NOMO-1 treated with DMSO at 0.1 percent for 48 hours (cell line): ENCODE measurements around the gene FBRS.
"Not testable (repeated sequence)": the region's sequence is repeated elsewhere in the genome, so short reads cannot be mapped to it uniquely, and the experiment has no call there.

Experiments used
- DNase-seq: peaks from one replicate; lab custom pipeline; 2025; ENCODE audit not compliant: unreplicated experiment; lab: John Stamatoyannopoulos, UW

FBRS gene

DNA sequence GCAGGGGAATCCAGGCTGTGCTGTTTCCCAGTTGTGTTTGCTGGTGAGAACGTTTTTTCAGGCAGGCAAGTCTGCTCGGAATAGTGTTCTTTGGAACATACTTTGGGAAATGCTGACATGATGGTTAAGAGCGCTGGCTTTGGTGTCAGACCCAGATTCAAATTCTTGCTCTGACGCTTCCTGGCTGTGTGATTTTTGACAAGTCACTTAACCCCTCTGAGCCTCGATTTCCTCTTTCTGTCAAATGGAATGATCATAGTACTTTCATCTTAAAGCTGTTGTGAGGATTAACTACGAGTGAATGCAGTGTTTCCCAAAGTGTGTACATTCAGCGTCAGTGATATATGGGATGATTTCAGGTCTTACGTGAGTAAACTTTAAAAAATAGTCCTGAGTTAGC lies 4.8 kb downstream of the FBRS start:
- no peak for DNase-seq

- no peak for DNase-seq
Observed at GRCh38 chr16:30663820-30664219, 5.6 kb downstream of the FBRS start.

- DNase-seq: no peak
Observed at GRCh38 chr16:30664616-30665109, 6.4 kb downstream of the FBRS start.

- no peak for DNase-seq
Observed at GRCh38 chr16:30665155-30665829, 7.1 kb downstream of the FBRS start.

DNA sequence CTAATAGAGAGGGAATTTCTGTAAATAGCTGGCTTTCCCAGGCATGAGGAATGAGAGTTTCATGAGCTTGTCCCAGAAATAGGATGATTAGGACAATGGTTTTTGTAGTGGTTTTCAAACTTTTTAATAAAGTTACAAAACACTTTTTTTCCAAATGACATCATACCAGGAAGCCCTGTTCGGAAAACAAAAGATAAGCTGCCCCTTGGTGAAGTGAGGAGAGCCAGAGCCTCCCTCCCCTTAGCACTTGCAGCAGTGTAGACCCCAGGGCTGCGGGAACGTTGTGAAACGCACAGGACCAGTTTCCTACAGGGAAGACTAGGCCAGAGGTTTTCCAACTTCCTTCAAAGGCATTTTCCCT lies 7.6 kb downstream of the FBRS start:
- no peak for DNase-seq

DNA sequence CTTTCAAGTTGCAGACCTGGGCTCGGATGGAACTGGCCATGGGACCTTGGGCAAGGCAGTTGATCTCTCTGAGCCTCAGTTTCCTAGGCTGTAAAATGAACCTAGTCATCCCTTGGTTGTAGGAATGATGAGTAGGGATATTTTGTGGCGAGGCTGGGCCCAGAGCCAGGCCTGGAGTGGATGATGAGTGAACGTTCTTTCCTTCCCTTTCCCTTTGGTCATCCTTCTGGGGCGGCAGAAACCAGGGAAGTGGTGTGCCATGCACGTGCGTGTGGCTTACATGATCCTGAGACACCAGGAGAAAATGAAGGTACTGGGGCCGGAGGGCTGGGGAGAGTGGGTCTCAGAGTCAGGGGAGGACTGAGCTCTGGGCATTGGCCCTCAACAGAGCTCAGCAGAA lies 8.4 kb downstream of the FBRS start:
- DNase-seq: no peak

GRCh38 chr16:30667361-30667905 lies 9.2 kb downstream of the FBRS start:
- no peak for DNase-seq

- DNase-seq: no peak
Observed at GRCh38 chr16:30668393-30668792, 10.2 kb downstream of the FBRS start.

GRCh38 chr16:30669026-30669902 lies 11.0 kb downstream of the FBRS start:
- DNase-seq: no peak

GRCh38 chr16:30669903-30670824 lies 11.9 kb downstream of the FBRS start:
- DNase-seq: no peak

DNA sequence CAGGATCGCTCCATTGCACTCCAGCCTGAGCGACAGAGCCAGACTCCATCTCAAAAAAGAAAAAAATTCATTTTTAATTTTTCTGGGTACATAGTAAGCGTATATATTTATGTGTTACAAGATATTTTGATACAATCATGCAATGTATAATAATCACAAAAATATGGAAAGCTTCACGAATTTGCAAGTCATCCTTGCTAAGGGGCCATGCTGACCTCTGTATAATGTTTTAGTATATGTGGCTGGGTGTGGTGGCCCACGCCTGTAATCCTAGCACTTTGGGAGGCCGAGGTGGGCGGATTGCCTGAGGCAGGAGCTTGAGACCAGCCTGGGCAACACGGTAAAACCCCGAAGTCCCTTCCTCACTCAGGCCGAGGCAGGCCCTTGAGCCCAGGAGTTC lies 16.9 kb downstream of the FBRS start:
- no peak for DNase-seq

- DNase-seq: no peak
Observed at GRCh38 chr16:30677931-30678585, 19.8 kb downstream of the FBRS start.

GRCh38 chr16:30678586-30678970 lies 20.3 kb downstream of the FBRS start:
- no peak for DNase-seq

- no peak for DNase-seq
Observed at GRCh38 chr16:30680326-30680725, 22.1 kb downstream of the FBRS start.

- no peak for DNase-seq
Observed at GRCh38 chr16:30688701-30689100, 30.5 kb downstream of the FBRS start.

GRCh38 chr16:30691907-30692306 lies 33.7 kb downstream of the FBRS start:
- no peak for DNase-seq

DNA sequence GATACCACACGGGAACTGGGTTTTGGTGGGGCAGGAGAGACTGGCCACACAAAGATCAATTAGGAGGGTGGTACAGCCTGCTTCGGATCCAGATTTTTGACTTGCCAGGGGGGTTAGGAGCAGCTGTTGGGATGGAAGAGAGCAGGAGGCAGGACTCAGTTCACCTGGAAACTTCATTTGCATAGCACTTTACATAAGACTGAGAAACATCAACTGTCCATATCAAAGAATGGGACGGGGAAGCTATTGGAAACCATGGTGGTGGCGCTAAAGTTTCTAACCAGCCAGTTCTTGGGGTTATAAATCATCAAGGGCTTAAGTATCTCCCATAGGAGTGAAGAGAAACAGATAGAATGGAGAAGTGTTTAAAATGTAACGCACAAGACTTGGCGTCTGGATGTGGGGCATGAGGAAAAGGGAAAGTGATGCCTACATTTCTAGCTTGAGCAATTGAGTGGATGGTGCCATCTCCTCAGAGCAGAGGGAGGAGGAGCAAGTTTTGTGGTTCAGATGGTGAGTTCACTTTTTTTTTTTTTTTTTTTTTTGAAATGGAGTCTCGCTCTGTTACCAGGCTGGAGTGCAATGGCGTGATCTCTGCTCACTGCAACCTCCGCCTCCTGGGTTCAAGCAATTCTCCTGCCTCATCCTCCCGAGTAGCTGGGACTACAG lies 34.3 kb downstream of the FBRS start:
- DNase-seq: peak; percentile 66

- DNase-seq: no peak
Observed at GRCh38 chr16:30694926-30695693, 36.9 kb downstream of the FBRS start.

DNA sequence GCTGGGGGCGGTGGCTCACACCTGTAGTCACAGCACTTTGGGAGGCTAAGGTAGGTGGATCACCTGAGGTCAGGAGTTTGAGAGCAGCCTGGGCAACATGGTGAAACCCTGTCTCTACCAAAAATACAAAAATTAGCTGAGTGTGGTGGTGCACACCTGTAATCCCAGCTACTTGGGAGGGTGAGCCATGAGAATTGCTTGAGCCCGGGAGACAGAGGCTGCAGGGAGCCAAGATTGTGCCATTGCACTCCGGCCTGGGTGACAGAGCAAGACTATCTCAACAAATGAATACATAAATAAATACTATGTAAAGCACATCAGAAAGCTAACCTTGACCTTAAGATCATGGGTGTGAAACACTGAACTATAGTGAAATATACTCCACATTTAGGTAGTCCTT lies 38.4 kb downstream of the FBRS start:
- DNase-seq: not testable (repeated sequence)
